PFSK-1 (cell line): ENCODE results near the gene CYB5R3.

ENCODE experiments used
- FOXP2 ChIP-seq: optimal IDR thresholded peaks from 2 replicates; pipeline ENCODE3; 2011; ENCODE audit warnings: borderline replicate concordance, control low read depth, inconsistent platforms; ENCODE audit not compliant: insufficient read depth; ENCODE audit errors: extremely low read length, extremely low read depth
- POLR2AphosphoS5 ChIP-seq: IDR thresholded peaks from 2 replicates; pipeline ENCODE4 v1.6.1; 2012; ENCODE audit warnings: low read depth, mild to moderate bottlenecking, control low read depth, low read length, moderate library complexity
- SIN3A ChIP-seq: IDR thresholded peaks from 2 replicates; pipeline ENCODE4 v1.6.1; 2012; ENCODE audit warnings: mild to moderate bottlenecking, low read length, moderate library complexity, borderline replicate concordance; ENCODE audit not compliant: insufficient read depth
- TAF1 ChIP-seq: IDR thresholded peaks from 2 replicates; pipeline ENCODE4 v1.6.1; 2012; ENCODE audit warnings: low read length, control low read depth, borderline replicate concordance; ENCODE audit not compliant: insufficient read depth
- TF ChIP-seq, protein P1 (sequence below), 2 experiments: IDR thresholded peaks; 2 replicates each; pipeline versions ENCODE4 v1.6.1 to v1.8.0; 2011 to 2012; ENCODE audit warnings: low read depth in 2 of 2, low read length in 2 of 2, control low read depth in 1 of 2, inconsistent platforms in 1 of 2, mild to moderate bottlenecking in 1 of 2, moderate library complexity in 1 of 2; ENCODE audit not compliant: insufficient read depth in 1 of 2

DNA sequence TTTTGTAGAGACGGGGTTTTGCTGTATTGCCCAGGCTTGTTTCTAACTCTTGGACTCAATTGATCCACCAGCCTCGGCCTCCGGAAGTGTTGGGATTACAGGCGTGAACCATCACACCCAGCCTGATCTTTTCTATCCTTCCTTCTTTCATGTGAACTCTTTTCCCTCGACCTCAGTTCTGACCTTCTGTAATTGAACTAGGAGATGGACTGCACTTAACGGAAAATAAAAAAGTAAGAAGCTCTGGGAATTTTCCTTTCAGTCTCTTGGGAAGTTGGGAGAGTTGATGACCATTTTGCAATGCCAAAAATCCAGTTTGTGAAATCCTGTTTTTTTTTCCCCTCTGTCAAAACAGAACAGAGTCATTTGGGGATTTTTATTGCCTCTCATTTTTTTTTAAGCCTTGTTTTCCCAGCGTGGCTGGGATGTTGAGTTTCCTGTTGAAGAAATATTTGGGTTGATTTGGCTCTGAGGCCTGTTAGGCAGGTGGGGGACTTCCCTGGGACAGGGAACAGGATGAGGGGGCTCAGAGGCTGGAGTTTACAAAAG lies 26.9 kb upstream of the CYB5R3 start:
- TF ChIP-seq, protein P1, sequence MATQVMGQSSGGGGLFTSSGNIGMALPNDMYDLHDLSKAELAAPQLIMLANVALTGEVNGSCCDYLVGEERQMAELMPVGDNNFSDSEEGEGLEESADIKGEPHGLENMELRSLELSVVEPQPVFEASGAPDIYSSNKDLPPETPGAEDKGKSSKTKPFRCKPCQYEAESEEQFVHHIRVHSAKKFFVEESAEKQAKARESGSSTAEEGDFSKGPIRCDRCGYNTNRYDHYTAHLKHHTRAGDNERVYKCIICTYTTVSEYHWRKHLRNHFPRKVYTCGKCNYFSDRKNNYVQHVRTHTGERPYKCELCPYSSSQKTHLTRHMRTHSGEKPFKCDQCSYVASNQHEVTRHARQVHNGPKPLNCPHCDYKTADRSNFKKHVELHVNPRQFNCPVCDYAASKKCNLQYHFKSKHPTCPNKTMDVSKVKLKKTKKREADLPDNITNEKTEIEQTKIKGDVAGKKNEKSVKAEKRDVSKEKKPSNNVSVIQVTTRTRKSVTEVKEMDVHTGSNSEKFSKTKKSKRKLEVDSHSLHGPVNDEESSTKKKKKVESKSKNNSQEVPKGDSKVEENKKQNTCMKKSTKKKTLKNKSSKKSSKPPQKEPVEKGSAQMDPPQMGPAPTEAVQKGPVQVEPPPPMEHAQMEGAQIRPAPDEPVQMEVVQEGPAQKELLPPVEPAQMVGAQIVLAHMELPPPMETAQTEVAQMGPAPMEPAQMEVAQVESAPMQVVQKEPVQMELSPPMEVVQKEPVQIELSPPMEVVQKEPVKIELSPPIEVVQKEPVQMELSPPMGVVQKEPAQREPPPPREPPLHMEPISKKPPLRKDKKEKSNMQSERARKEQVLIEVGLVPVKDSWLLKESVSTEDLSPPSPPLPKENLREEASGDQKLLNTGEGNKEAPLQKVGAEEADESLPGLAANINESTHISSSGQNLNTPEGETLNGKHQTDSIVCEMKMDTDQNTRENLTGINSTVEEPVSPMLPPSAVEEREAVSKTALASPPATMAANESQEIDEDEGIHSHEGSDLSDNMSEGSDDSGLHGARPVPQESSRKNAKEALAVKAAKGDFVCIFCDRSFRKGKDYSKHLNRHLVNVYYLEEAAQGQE (IDR thresholded peaks at IDR 0.05; ENCODE audit: insufficient read depth in 1 of 2, low read depth in 2 of 2, low read length in 2 of 2), result no peak
- TF ChIP-seq SIN3A (no peak), POLR2AphosphoS5 (no peak), TAF1 (no peak), FOXP2 (no peak)
